NT2/D1 (cell line): ENCODE measurements around the gene REXO4.

Experiments used
- SUZ12 ChIP-seq: IDR thresholded peaks from 2 replicates; pipeline ENCODE4 v1.6.1; 2011; ENCODE audit not compliant: insufficient read length, insufficient read depth; ENCODE audit errors: extremely low read depth
- YY1 ChIP-seq: IDR thresholded peaks from 2 replicates; pipeline ENCODE4 v1.6.1; 2011; ENCODE audit not compliant: insufficient read length, insufficient read depth
- ZNF274 ChIP-seq: IDR thresholded peaks from 2 replicates; pipeline ENCODE4 v1.6.1; 2011; ENCODE audit warnings: mild to moderate bottlenecking, low read depth, low read length

- TF ChIP-seq YY1, result no peak
- TF ChIP-seq ZNF274, result no peak
- no peak for TF ChIP-seq SUZ12
Measured at GRCh38 chr9:133361507-133362092, 56.2 kb downstream of the REXO4 start.
